Measurements from ENCODE around the gene SERPINA3.
"Not testable (repeated sequence)": the region's sequence is repeated elsewhere in the genome, so short reads cannot be mapped to it uniquely, and the experiment has no call there.

SERPINA3 gene

DNA sequence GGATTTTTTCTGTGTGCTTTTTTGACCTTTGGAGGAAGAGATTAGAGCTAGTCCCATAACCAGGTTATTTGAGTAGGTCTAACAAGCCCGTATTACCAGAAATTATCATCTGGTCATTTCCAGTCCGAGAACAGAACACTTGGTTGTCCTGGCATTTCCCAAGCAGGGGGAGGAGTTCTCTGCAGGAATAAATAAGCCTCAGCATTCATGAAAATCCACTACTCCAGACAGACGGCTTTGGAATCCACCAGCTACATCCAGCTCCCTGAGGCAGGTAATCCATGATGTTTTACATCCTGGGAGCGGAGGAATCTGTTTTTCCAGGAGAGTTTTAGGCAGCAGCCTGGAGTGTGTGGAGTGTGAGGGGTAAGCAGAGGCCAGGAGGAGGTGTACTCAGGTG, at the start of gene SERPINA3:
SERPINA3 (plus strand) TSS at position 218 of the 400 bp plus-strand sequence. CDS start 2,051 bp downstream, outside the sequence.
- DNase-seq: no peak

DNA sequence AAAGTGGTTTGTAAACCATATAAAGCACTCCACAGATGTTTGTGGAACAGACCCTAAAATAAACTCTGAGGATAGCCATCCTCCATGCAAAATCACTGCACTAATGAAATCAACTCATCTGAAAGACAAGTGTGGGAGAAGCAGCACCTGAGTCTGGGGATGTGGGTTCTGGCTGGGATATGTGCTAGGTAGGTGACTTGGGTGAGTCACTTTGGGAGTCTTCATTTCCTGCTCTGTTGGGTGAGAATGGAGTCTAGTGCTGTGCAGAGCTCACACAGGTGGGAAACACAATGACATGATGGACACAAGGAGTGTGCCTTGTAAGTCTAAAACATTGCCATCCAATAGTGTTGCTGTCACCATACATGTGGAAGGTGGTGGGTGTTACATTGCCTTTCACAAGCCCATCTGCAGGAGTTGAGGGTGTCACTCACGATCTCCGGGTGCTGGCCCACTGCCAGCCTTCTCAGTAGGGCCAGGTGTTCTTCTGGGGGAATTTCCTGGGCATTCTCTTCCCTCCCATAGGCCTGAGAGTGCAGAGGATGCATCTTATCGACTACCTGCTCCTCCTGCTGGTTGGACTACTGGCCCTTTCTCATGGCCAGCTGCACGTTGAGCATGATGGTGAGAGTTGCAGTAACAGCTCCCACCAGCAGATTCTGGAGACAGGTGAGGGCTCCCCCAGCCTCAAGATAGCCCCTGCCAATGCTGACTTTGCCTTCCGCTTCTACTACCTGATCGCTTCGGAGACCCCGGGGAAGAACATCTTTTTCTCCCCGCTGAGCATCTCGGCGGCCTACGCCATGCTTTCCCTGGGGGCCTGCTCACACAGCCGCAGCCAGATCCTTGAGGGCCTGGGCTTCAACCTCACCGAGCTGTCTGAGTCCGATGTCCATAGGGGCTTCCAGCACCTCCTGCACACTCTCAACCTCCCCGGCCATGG, 49.0 kb upstream of the SERPINA3 start:
- no peak for DNase-seq

DNA sequence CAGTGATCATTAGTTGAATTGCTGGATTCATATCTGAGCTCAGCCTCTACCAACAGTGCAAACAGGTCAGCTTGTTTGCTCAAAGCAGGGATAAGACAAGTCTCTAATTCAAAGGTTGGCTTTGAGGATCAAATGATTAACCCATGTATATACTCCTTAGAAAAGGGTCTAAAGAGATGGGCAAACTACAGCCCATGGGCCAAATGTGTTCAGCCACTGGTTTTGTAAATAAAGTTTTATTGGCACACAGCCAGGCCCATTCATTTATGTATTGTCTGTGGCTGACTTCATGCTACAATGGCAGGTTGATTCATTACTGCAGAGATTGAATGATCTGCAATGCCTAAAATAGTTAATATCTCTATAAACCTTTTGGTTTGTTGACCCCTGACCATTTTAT, 47.8 kb upstream of the SERPINA3 start:
- DNase-seq: no peak

- DNase-seq: no peak
Observed at GRCh38 chr14:94568186-94568585, 44.0 kb upstream of the SERPINA3 start.

- no peak for DNase-seq
Observed at GRCh38 chr14:94569381-94570001, 42.7 kb upstream of the SERPINA3 start.

GRCh38 chr14:94570002-94570400, 42.2 kb upstream of the SERPINA3 start:
- no peak for DNase-seq

DNA sequence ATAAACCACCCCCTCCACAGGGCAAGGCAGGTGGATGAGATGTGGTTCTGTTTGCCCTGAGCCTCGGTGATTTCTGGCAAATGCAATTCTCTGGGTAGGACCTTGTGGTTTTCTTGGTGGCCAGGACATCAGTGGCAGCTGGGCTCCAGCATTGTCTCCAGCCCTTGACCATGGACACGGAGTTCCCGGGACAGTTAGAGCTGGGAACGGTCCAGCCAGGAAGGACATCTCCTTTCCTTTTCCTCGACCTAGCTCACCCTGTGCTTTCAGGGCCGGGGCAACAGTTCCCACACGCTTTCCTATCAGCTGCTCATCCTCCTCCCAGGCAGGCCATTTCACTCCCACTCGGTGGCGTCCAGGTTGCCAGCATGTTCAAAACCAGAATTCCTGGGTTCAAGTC, 41.8 kb upstream of the SERPINA3 start:
- no peak for DNase-seq

GRCh38 chr14:94571395-94571794, 40.8 kb upstream of the SERPINA3 start:
- DNase-seq: no peak

- no peak for DNase-seq
Observed at GRCh38 chr14:94571950-94572349, 40.2 kb upstream of the SERPINA3 start.

GRCh38 chr14:94572637-94573303, 39.4 kb upstream of the SERPINA3 start:
- DNase-seq: no peak

- no peak for DNase-seq
Observed at GRCh38 chr14:94573475-94574277, 38.5 kb upstream of the SERPINA3 start.

GRCh38 chr14:94574336-94574735, 37.9 kb upstream of the SERPINA3 start:
- no peak for DNase-seq

- no peak for DNase-seq
Observed at GRCh38 chr14:94575730-94576585, 36.2 kb upstream of the SERPINA3 start.

DNA sequence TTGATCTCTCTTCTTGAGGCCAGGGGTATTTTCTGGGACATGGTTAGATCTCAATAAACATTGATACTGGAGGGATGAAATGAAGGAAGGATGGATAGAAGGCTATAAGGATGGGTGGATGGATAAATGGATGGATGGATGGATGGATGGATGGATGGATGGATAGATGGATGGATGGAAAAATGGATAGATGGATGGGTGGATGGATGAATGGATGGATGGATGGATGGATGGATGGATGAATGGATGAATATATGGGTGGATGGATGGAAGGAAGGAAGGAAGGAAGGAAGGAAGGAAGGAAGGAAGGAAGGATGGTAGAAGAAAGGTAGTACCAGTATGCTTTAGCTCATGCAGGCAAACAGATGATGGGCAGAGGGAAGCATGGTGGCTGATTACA, 34.7 kb upstream of the SERPINA3 start:
- not testable (repeated sequence) for DNase-seq

- DNase-seq: no peak
Observed at GRCh38 chr14:94578712-94579111, 33.5 kb upstream of the SERPINA3 start.

DNA sequence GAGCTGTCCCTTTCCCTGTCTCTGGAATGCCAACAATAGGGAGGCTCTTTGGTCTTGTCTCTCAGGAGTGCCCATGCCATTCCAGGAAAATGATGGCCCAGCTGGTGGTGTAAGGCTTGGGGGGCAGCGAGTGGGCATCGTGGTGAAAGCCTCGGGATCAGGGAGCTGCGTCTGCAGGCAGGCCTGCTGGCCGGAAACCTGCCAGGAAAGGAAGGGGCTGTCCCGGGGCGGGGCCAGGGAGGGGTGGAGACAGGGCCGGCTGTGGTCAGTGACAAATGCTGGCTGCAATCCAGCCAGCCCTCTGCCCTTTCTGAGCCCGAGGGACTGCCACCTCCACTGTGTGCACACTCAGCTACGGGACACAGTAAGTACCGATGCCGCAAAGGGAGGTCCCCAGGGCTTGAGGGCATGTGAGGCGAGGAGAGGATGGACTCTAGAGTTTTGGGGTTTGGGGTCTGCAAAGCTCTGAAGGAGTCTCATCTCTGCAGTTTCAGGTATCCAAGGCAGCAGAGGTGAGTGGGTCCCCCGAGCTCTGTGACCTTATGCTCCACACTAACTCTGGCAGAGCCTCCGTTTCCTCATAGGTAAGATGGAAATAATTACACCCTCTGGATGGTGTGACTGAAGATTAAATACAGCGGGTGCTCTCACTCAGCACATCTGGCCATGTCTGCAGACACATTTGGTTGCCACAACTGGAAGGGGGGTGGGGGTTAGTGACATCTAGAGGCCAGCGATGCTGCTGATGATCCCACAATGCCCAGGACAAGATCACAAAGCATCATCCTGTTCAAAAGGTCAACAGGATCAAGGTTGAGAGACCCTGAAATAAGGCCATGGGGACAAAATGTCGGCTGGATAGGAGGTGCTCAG, 30.8 kb upstream of the SERPINA3 start, which contains the start of gene SERPINA5:
SERPINA5 (plus strand) TSS at position 300 of the 873 bp plus-strand sequence. CDS start 5,937 bp downstream, outside the sequence.
- no peak for DNase-seq

GRCh38 chr14:94582199-94582750, 29.9 kb upstream of the SERPINA3 start:
- no peak for DNase-seq

GRCh38 chr14:94582851-94583250, 29.3 kb upstream of the SERPINA3 start:
- DNase-seq: no peak

DNA sequence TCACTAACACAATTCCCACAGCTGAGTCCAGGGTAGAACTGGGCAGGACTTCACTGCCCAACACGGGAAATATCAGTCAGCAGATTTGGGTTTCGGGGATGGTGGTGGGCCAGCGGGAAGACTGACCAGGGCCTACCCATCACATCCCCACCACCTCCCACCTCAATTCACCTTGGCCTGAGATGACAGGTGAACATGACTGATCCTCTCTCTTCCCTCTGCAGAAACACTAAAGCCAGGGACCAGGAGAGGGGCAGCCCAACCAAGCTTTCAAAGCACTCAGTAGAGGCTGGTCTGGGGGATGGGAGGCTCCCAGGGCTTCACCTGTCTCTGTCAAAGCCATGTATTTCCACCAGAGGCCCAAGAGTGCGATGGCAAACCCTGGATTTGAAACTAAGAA, 28.6 kb upstream of the SERPINA3 start:
- no peak for DNase-seq

DNA sequence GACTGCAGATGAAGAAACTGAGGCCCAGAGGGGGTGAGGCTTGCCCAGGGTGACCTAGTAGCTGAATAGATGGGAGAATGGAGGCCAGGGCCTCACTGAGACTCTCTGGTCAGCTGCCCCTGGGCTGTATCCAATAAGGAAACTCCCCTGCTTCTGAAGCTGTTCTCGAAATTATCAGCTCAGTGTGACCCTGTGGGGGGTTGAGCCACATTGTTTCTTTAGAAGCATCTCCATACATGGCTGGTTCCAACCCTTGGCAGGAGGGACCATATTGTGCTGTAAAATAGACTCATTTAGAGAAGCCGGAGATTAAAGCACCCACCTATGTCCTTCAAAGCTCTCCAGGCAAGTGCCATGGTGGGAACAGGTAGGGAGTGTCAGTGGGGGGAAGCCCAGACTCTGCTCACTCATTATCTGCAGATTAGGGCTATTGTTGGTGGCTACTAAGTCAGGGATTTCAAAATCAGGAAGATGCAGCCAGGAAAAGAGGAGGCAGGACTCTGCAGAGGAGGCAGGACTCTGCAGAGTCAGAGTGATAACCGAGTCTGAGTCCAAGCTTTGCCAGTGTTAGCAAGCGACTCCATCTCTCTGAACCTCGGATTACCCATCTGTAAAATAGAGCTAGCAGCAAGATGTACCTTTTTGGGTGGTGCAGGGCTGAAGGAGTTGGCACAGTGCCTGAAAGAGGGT, 27.5 kb upstream of the SERPINA3 start:
- DNase-seq: no peak

Measured in CD4-positive, alpha-beta T cell treated with Interleukin-17A for 1 hour (primary cell).